ENCODE data around the gene HEPHL1.

The HEPHL1 gene

GRCh38 chr11:94142308-94143281 is 121.4 kb downstream of the HEPHL1 start:
- H3K9me3 ChIP-seq (ENCODE audit: severe bottlenecking): no peaks in the 10 kb centered on the region
- no peak overlapping the region for H3K27ac ChIP-seq
- no peaks in the 10 kb centered on the region for H3K27me3 ChIP-seq (ENCODE audit: insufficient read depth, low read depth, severe bottlenecking)
- H3K36me3 ChIP-seq: no peaks in the 10 kb centered on the region
- no peak for DNase-seq
- TF ChIP-seq CTCF (IDR thresholded peaks at IDR 0.05; ENCODE audit: low read depth, low read length): no peak
- no peak overlapping the region for H3K4me3 ChIP-seq (ENCODE audit: low read depth, low read length)

- no peak for DNase-seq
- Histone ChIP-seq H3K4me3 (ENCODE audit: low read depth, low read length) (no peak overlapping the region), H3K36me3 (no peaks in the 10 kb centered on the region), H3K27ac (no peak overlapping the region), H3K27me3 (ENCODE audit: insufficient read depth, low read depth, severe bottlenecking) (no peaks in the 10 kb centered on the region), H3K9me3 (ENCODE audit: severe bottlenecking) (no peaks in the 10 kb centered on the region)
- no peak for TF ChIP-seq CTCF (IDR thresholded peaks at IDR 0.05; ENCODE audit: low read depth, low read length)
These were observed 123.1 kb downstream of the HEPHL1 start for GRCh38 chr11:94144216-94144615.

GRCh38 chr11:94144664-94145063 is 123.5 kb downstream of the HEPHL1 start:
- DNase-seq: no peak
- H3K27ac ChIP-seq: no peak overlapping the region
- no peak for TF ChIP-seq CTCF (IDR thresholded peaks at IDR 0.05; ENCODE audit: low read depth, low read length)
- no peaks in the 10 kb centered on the region for H3K27me3 ChIP-seq (ENCODE audit: insufficient read depth, low read depth, severe bottlenecking)
- no peaks in the 10 kb centered on the region for H3K9me3 ChIP-seq (ENCODE audit: severe bottlenecking)
- H3K36me3 ChIP-seq: no peaks in the 10 kb centered on the region
- no peak overlapping the region for H3K4me3 ChIP-seq (ENCODE audit: low read depth, low read length)

DNA sequence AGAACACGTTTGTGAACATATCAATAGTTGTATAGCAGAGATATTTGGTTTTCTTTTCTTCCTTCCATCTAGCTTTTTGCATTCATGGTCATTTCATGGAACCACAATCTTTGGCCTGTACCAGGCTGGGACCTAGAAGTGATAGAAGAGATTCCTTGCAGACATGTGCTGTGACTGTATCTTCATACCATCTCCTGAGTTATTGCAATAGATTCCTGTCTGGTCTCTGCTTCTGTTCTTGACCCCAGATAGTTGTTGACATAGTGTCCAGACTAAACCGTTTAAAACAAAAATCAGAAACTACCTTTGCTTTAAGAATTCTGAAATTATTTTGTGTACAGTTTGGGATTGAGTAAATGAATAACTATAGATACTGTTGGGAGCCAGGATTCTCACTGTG is 124.3 kb downstream of the HEPHL1 start:
- TF ChIP-seq CTCF (IDR thresholded peaks at IDR 0.05; ENCODE audit: low read depth, low read length): no peak
- Histone ChIP-seq H3K36me3 (no peaks in the 10 kb centered on the region), H3K27ac (no peak overlapping the region), H3K27me3 (ENCODE audit: insufficient read depth, low read depth, severe bottlenecking) (no peaks in the 10 kb centered on the region), H3K9me3 (ENCODE audit: severe bottlenecking) (no peaks in the 10 kb centered on the region), H3K4me3 (ENCODE audit: low read depth, low read length) (no peak overlapping the region)
- no peak for DNase-seq

DNA sequence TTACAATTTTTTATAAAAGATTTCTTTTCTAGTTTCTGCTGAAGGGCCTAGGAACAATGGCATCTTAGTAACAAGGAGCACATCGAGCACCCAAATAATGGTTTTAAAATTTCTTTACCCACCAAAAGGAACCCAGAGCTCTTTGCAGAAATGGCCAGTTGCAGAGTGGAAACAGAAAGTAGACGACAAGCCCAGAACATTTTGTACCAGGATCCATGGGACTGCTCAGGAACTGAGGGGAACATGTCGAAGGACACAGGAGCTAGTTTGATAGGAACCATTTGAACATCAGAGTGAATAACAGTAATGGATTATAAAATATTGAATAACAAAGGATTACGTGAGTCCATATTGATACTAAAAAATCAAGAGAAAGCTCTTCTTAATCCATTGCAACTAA is 124.8 kb downstream of the HEPHL1 start:
- Histone ChIP-seq H3K27ac (no peak overlapping the region), H3K27me3 (ENCODE audit: insufficient read depth, low read depth, severe bottlenecking) (no peaks in the 10 kb centered on the region), H3K9me3 (ENCODE audit: severe bottlenecking) (no peaks in the 10 kb centered on the region), H3K4me3 (ENCODE audit: low read depth, low read length) (no peak overlapping the region), H3K36me3 (no peaks in the 10 kb centered on the region)
- DNase-seq: no peak
- no peak for TF ChIP-seq CTCF (IDR thresholded peaks at IDR 0.05; ENCODE audit: low read depth, low read length)

Data from WERI-Rb-1 (cell line).